ENCODE measurements around the gene KRT35. TPM values are rescaled to one million over a fixed set of nuclear protein-coding genes. Genes with fewer than 3 reads are reported as not detected.
A peak's percentile ranks its signal among the peaks of the same experiment; 100 is the strongest.

KRT35 gene
- total and polyA plus RNA-seq, 4 donors = not detected

DNA sequence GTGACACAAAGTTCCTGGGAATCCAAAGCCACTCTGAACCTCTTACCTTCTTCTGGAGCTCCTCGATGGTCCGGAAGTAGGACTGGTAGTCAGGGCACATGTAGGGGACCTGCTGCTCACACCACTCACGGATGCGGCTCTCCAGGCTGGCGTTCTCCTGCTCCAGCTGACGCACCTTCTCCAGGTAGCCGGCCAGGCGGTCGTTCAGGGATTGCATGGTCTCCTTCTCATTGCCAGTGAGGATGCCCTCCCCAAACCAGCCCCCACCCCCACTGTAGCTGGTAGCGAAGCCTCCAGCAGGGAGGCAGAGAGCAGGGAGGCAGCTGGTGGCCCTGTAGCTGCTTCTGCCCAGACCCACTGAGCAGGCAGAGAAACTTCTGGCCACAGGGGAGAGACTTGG is 370 bp downstream of the KRT35 start:
- Histone ChIP-seq H3K27me3 (ENCODE audit: control insufficient read depth, insufficient read depth, low read length) (no peaks in the 10 kb centered on the region), H3K36me3 (ENCODE audit: control insufficient read depth, insufficient read depth, low read length) (no peaks in the 10 kb centered on the region), H3K4me1 (ENCODE audit: control insufficient read depth, insufficient read depth, low read length) (no peaks in the 10 kb centered on the region), H3K9me3 (ENCODE audit: control insufficient read depth, insufficient read depth, low read length) (no peaks in the 10 kb centered on the region), H3K4me3 (ENCODE audit: low read depth, low read length) (no peak overlapping the region), H3K27ac (ENCODE audit: low read depth, low read length) (no peak overlapping the region)
- no peak for DNase-seq (ENCODE audit: low read depth in 4 of 6, low spot score in 6 of 6)
- 92% methylated on average over 10 of the region's 10 CpGs for WGBS (ENCODE audit: insufficient coverage)

DNA sequence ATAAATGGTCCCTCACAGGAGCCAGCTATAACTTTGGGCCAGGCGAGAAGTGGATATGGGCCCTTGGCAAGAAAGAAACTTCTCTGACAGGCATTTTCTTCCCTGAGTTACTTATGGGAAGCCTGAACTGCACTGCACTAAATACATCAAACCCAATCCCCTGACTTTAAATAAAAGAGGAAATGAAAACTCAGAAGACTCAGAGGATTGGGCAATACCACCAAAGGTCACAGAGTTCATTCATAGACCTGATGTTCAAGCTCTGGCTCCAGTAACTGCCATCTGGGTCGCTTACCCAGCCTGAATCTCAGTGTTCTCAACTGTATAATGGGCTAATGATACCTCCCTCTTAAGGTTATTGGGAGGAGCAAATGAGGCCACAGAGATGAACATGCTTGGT is 815 bp downstream of the KRT35 start:
- H3K4me3 ChIP-seq (ENCODE audit: low read depth, low read length) = no peak overlapping the region
- H3K36me3 ChIP-seq (ENCODE audit: control insufficient read depth, insufficient read depth, low read length) = no peaks in the 10 kb centered on the region
- no CpG with 5 or more reads among the region's 2 CpGs for WGBS (ENCODE audit: insufficient coverage)

DNA sequence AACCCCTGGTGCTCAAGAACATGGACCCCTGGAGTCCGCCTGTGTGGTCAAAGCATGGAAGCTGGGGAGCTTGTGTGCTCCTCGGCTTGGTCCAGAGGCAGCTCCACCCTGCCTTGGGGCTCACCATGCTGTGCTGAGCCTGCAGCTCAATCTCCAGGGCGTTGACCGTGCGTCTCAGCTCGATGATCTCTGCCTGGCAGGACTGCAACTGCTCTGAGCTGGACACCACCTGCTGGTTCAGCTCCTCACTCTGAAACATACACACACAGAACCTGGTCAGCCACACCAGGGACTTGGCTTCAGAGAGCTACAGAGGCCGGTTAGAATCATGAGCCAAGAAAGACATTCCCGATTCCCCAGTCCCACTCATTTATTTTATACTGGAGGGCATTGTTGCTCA is 2.7 kb downstream of the KRT35 start:
- 85% methylated on average over 6 of the region's 8 CpGs for WGBS (ENCODE audit: insufficient coverage)
- no peak overlapping the region for H3K4me3 ChIP-seq (ENCODE audit: low read depth, low read length)
- no peak overlapping the region for H3K27ac ChIP-seq (ENCODE audit: low read depth, low read length)
- H3K36me3 ChIP-seq (ENCODE audit: control insufficient read depth, insufficient read depth, low read length) = no peaks in the 10 kb centered on the region
- DNase-seq (ENCODE audit: low read depth in 4 of 6, low spot score in 6 of 6) = no peak
- no peaks in the 10 kb centered on the region for H3K27me3 ChIP-seq (ENCODE audit: control insufficient read depth, insufficient read depth, low read length)
- H3K4me1 ChIP-seq (ENCODE audit: control insufficient read depth, insufficient read depth, low read length) = no peaks in the 10 kb centered on the region
- no peaks in the 10 kb centered on the region for H3K9me3 ChIP-seq (ENCODE audit: control insufficient read depth, insufficient read depth, low read length)

More for the DNA sequence above, 815 bp downstream of the KRT35 start:
- H3K4me1 ChIP-seq (ENCODE audit: control insufficient read depth, insufficient read depth, low read length) = no peaks in the 10 kb centered on the region
- no peak for DNase-seq (ENCODE audit: low read depth in 4 of 6, low spot score in 6 of 6)
- no peaks in the 10 kb centered on the region for H3K27me3 ChIP-seq (ENCODE audit: control insufficient read depth, insufficient read depth, low read length)
- H3K9me3 ChIP-seq (ENCODE audit: control insufficient read depth, insufficient read depth, low read length) = no peaks in the 10 kb centered on the region
- no peak overlapping the region for H3K27ac ChIP-seq (ENCODE audit: low read depth, low read length)

DNA sequence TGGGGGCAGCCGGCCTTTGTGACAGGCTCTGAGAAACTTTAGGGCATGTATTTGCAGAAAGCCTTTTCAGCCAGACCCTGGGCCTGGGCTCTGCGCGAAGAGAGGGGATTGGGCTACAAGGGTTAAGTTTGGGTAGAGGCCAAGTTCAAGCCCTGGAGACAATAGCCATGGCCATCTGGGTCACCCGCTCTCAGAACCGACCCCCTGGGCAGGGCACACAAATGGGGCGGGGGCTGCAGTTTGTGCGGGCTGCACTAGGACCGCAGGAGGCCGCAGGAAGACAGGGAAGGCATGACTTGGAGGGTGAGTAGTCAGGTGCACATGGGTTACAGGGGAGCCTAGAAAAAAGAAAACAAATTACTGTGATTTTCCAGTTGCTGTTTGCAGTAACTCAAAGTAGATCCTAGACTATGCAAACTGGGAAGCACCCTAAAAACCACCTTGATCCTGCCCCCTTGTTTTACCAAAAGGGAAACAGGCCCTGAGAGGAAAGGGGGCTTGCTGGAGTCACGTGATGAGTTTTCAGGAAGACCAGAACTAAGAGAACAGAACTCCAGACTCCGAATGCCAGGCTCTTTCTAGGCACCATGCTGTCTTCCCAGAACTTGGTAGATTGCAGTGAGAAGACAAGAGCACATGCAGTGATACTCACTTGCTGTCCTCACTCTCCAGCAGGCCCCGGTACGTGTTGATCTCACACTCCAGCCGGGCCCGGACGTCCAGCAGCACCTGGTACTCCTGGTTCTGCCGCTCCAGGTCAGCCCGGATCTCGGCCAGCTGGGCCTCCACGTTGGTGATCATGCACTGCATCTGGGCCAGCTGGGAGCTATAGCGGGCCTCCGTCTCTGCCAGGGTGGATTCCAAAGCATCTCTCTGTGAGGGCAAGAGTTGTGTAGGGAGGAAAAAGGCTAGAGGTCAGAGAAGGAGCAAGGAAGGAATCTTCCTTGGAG is 3.8 kb downstream of the KRT35 start:
- Histone ChIP-seq H3K4me3 (ENCODE audit: low read depth, low read length) (no peak overlapping the region), H3K4me1 (ENCODE audit: control insufficient read depth, insufficient read depth, low read length) (no peaks in the 10 kb centered on the region), H3K27ac (ENCODE audit: low read depth, low read length) (no peak overlapping the region), H3K36me3 (ENCODE audit: control insufficient read depth, insufficient read depth, low read length) (no peaks in the 10 kb centered on the region), H3K9me3 (ENCODE audit: control insufficient read depth, insufficient read depth, low read length) (no peaks in the 10 kb centered on the region), H3K27me3 (ENCODE audit: control insufficient read depth, insufficient read depth, low read length) (no peaks in the 10 kb centered on the region)
- DNase-seq (ENCODE audit: low read depth in 4 of 6, low spot score in 6 of 6) = no peak
- 90% methylated on average over 22 of the region's 22 CpGs for WGBS (ENCODE audit: insufficient coverage)

DNA sequence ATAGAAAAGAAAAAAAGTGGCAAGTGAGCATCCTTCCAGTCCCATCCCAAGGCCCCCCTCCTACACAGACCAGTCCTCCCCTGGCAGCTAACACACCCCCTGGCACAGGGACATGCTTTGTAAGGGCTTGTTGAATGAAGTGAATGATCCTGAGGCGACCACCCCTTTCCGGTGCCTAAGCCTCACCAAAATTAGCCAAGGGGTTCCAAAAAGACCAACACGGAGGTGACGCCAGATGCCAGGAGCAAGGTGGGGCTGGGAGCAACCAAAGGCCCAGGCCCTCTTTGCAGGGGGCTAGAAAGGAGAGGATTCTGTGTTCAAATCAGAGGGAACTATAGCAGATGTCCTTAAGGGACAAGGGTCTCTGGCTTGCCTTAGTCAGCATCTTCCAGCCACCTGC is 5.5 kb downstream of the KRT35 start:
- Histone ChIP-seq H3K36me3 (ENCODE audit: control insufficient read depth, insufficient read depth, low read length) (no peaks in the 10 kb centered on the region), H3K9me3 (ENCODE audit: control insufficient read depth, insufficient read depth, low read length) (no peaks in the 10 kb centered on the region), H3K4me1 (ENCODE audit: control insufficient read depth, insufficient read depth, low read length) (no peaks in the 10 kb centered on the region), H3K27me3 (ENCODE audit: control insufficient read depth, insufficient read depth, low read length) (no peaks in the 10 kb centered on the region), H3K4me3 (ENCODE audit: low read depth, low read length) (no peak overlapping the region), H3K27ac (ENCODE audit: low read depth, low read length) (no peak overlapping the region)
- DNase-seq (ENCODE audit: low read depth in 4 of 6, low spot score in 6 of 6) = no peak
- WGBS (ENCODE audit: insufficient coverage) = 96% methylated on average over 3 of the region's 4 CpGs

DNA sequence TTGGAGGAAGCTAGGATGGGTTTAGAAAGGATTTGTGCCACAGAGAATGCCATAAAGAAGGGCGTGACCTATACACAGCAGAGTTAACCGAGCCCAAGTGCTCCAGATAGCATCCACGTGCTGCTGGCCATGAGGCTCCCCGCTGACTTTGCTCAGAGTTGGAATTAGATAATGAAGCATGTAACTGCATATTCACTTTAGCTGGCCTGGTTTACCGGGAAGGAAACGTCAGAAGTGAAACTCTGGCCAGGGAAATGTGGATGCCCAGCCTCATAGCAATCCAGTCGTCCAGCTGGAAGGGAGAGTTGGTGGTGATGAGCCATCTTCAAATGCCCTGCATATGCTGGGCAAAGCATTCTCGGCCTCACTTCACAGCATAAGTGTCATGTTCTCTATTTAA is 6.1 kb downstream of the KRT35 start:
- 66% methylated on average over 7 of the region's 8 CpGs for WGBS (ENCODE audit: insufficient coverage)
- DNase-seq (ENCODE audit: low read depth in 4 of 6, low spot score in 6 of 6) = peak in 1 of 6 donors; percentile 5
- H3K4me1 ChIP-seq (ENCODE audit: control insufficient read depth, insufficient read depth, low read length) = no peaks in the 10 kb centered on the region
- H3K27ac ChIP-seq (ENCODE audit: low read depth, low read length) = no peak overlapping the region
- no peak overlapping the region for H3K4me3 ChIP-seq (ENCODE audit: low read depth, low read length)
- no peaks in the 10 kb centered on the region for H3K27me3 ChIP-seq (ENCODE audit: control insufficient read depth, insufficient read depth, low read length)
- H3K36me3 ChIP-seq (ENCODE audit: control insufficient read depth, insufficient read depth, low read length) = no peaks in the 10 kb centered on the region
- H3K9me3 ChIP-seq (ENCODE audit: control insufficient read depth, insufficient read depth, low read length) = no peaks in the 10 kb centered on the region

DNA sequence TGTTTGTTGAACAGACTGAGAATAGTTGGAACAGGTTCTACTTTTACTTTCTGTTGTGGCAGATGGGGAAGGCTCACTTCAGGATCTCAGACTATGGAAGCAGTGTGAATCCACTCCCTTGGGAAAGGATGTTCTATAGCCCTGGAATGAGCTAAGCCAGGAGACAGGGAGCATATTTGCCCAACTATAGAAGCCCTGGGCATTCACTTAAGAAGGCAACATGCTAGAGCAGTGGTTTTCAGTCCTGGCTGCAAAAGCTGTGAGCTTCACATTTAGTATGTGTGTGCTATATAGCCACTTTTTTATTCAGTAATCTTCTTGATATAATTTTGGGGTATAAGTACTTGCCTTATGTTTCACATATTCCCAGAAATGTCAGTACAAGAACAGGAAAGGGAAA is 12.6 kb downstream of the KRT35 start:
- Histone ChIP-seq H3K4me3 (ENCODE audit: low read depth, low read length) (no peak overlapping the region), H3K9me3 (ENCODE audit: control insufficient read depth, insufficient read depth, low read length) (no peaks in the 10 kb centered on the region), H3K4me1 (ENCODE audit: control insufficient read depth, insufficient read depth, low read length) (no peaks in the 10 kb centered on the region), H3K27ac (ENCODE audit: low read depth, low read length) (no peak overlapping the region), H3K36me3 (ENCODE audit: control insufficient read depth, insufficient read depth, low read length) (no peaks in the 10 kb centered on the region), H3K27me3 (ENCODE audit: control insufficient read depth, insufficient read depth, low read length) (no peaks in the 10 kb centered on the region)
- DNase-seq (ENCODE audit: low read depth in 4 of 6, low spot score in 6 of 6) = peak in 1 of 6 donors; percentile 58

DNA sequence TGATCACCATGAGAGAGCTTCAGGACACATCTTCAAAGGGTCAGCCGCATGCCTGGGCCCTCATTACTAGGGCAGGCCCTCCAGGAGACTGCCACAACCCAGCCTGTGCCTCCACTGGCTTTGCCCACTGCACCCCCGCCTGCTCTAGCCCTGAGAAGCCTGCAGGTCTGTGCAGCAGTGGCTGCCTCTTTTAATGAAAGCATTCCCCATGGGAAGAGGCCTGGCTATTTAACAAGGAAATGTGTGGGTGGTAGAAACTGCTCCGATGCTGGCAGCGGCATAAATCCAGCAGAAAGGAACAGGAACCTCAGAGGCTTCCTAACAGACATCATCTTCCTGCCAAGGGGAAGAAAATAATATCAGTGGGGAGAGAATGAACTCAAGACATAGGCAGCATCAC is 13.4 kb downstream of the KRT35 start:
- Histone ChIP-seq H3K4me3 (ENCODE audit: low read depth, low read length) (no peak overlapping the region), H3K27ac (ENCODE audit: low read depth, low read length) (no peak overlapping the region), H3K4me1 (ENCODE audit: control insufficient read depth, insufficient read depth, low read length) (no peaks in the 10 kb centered on the region), H3K9me3 (ENCODE audit: control insufficient read depth, insufficient read depth, low read length) (no peaks in the 10 kb centered on the region), H3K27me3 (ENCODE audit: control insufficient read depth, insufficient read depth, low read length) (no peaks in the 10 kb centered on the region), H3K36me3 (ENCODE audit: control insufficient read depth, insufficient read depth, low read length) (no peaks in the 10 kb centered on the region)
- peak in 1 of 6 donors; percentile 10 for DNase-seq (ENCODE audit: low read depth in 4 of 6, low spot score in 6 of 6)
- 70% methylated on average over 2 of the region's 4 CpGs for WGBS (ENCODE audit: insufficient coverage)

DNA sequence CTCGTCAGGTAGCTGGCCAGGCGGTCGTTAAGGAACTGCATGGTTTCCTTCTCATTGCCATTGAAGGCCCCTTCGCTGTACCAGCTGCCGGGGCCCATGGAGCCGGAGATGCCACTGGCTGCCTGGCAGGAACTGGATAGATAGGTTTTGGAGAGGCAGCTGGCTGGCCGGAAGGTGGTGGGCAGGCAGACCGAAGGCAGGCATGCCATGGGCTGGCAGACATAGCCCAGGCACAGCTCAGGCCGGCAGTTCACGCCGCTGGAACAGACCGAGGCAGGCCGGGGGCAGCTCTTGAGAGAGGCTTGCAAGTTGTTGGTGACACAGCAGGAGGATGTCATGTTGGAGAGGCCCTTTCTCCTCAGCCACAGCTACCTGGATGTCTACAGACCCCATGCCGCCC is 14.0 kb downstream of the KRT35 start, which contains the start of gene KRT32:
Gene KRT32 (minus strand): TSS at position 399 of the 400 bp plus-strand sequence. CDS start 61 bp downstream, at position 338.
- no peak for DNase-seq (ENCODE audit: low read depth in 4 of 6, low spot score in 6 of 6)
- 94% methylated on average over 13 of the region's 14 CpGs for WGBS (ENCODE audit: insufficient coverage)
- Histone ChIP-seq H3K4me1 (ENCODE audit: control insufficient read depth, insufficient read depth, low read length) (no peaks in the 10 kb centered on the region), H3K27ac (ENCODE audit: low read depth, low read length) (no peak within 1 kb of the TSS), H3K36me3 (ENCODE audit: control insufficient read depth, insufficient read depth, low read length) (no peaks in the 10 kb centered on the region), H3K9me3 (ENCODE audit: control insufficient read depth, insufficient read depth, low read length) (no peaks in the 10 kb centered on the region), H3K27me3 (ENCODE audit: control insufficient read depth, insufficient read depth, low read length) (no peaks in the 10 kb centered on the region), H3K4me3 (ENCODE audit: low read depth, low read length) (no peak within 1 kb of the TSS)

DNA sequence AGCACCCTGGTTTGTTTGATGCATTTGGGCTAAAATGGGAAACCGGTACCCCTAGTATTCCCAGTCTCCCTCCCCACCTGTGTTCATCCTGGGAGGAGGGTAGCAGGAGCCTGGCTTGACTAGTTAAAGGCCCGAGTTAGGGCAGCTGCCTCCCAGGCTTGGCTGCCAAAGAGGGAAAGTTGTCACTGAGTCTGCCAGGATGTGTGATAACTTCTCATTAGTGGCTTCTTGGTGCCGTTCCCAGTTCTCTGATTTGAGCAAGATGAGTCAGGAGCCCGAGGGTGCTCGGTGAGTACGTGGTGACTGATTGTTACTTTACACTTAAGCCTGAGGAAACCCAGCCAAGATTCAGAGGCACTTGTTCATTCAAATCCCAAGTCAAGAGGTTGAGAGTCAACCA is 16.3 kb downstream of the KRT35 start:
- 41% methylated on average over 5 of the region's 6 CpGs for WGBS (ENCODE audit: insufficient coverage)
- peak in 2 of 6 donors; percentile 70 to 96 for DNase-seq (ENCODE audit: low read depth in 4 of 6, low spot score in 6 of 6)
- H3K27ac ChIP-seq (ENCODE audit: low read depth, low read length) = no peak overlapping the region

More for the DNA sequence above, 16.3 kb downstream of the KRT35 start:
- Histone ChIP-seq H3K4me3 (ENCODE audit: low read depth, low read length) (no peak overlapping the region), H3K9me3 (ENCODE audit: control insufficient read depth, insufficient read depth, low read length) (no peaks in the 10 kb centered on the region), H3K36me3 (ENCODE audit: control insufficient read depth, insufficient read depth, low read length) (no peaks in the 10 kb centered on the region), H3K27me3 (ENCODE audit: control insufficient read depth, insufficient read depth, low read length) (no peaks in the 10 kb centered on the region), H3K4me1 (ENCODE audit: control insufficient read depth, insufficient read depth, low read length) (peaks cover 4% of the 10 kb centered on the region)

Measured in spinal cord (tissue), 10 donors.